SK-N-SH treated with all-trans-retinoic acid at 6 μM for 48 hours (cell line): ENCODE measurements around the gene MRPS22.
"Not testable (repeated sequence)": the region's sequence is repeated elsewhere in the genome, so short reads cannot be mapped to it uniquely, and the experiment has no call there.

Experiments
- ATAC-seq: fragments of 200-7000 bp; cut with Tn5 transposase; 3 replicates; pipeline ENCODE4 v1.9.1; 2020; ENCODE audit warnings: mild to moderate bottlenecking, moderate library complexity
- ARNTL ChIP-seq: fragments of 450-650 bp; formaldehyde crosslinking; IDR thresholded peaks from 2 replicates; pipeline ENCODE4 v1.5.0; 2020; ENCODE audit warnings: low read depth, mild to moderate bottlenecking, moderate library complexity, borderline replicate concordance
- BACH2 ChIP-seq: fragments of 250-450 bp; sonication (Bioruptor Pico); IDR thresholded peaks from 2 replicates; pipeline ENCODE4 v1.9.0; 2021; ENCODE audit warnings: mild to moderate bottlenecking, borderline replicate concordance
- CSDC2 ChIP-seq: fragments of 250-450 bp; sonication (Bioruptor Pico); IDR thresholded peaks from 2 replicates; pipeline ENCODE4 v1.5.0; 2020; ENCODE audit warnings: mild to moderate bottlenecking, moderate library complexity
- ESRRG ChIP-seq: fragments of 250-450 bp; sonication (Bioruptor Pico); IDR thresholded peaks from 2 replicates; pipeline ENCODE4 v1.6.1; 2021; ENCODE audit warnings: mild to moderate bottlenecking
- GLIS3 ChIP-seq: fragments of 250-450 bp; sonication (Bioruptor Pico); IDR thresholded peaks from 2 replicates; pipeline ENCODE4 v1.5.0; 2020; ENCODE audit warnings: mild to moderate bottlenecking, moderate library complexity
- ISL1 ChIP-seq: fragments of 250-450 bp; sonication (Bioruptor Pico); IDR thresholded peaks from 2 replicates; pipeline ENCODE4 v2.1.2; 2022; ENCODE audit warnings: mild to moderate bottlenecking, moderate library complexity
- OSR1 ChIP-seq: fragments of 250-450 bp; sonication (Bioruptor Pico); IDR thresholded peaks from 2 replicates; pipeline ENCODE4 v1.8.0; 2022; ENCODE audit warnings: moderate library complexity, mild to moderate bottlenecking, inconsistent platforms
- PPARA ChIP-seq: fragments of 250-450 bp; sonication (Bioruptor Pico); IDR thresholded peaks from 2 replicates; pipeline ENCODE4 v1.5.0; 2020; ENCODE audit warnings: mild to moderate bottlenecking, borderline replicate concordance
- RARB ChIP-seq: fragments of 250-450 bp; sonication (Bioruptor Pico); IDR thresholded peaks from 2 replicates; pipeline ENCODE4 v1.8.0; 2021; ENCODE audit warnings: mild to moderate bottlenecking, moderate library complexity
- SNAI2 ChIP-seq: fragments of 250-450 bp; sonication (Bioruptor Pico); IDR thresholded peaks from 2 replicates; pipeline ENCODE4 v1.5.0; 2020; ENCODE audit warnings: mild to moderate bottlenecking, moderate library complexity
- TOX ChIP-seq: fragments of 250-450 bp; sonication (Bioruptor Pico); IDR thresholded peaks from 2 replicates; pipeline ENCODE4 v1.8.0; 2021; ENCODE audit warnings: mild to moderate bottlenecking, moderate library complexity, borderline replicate concordance
- ZC3H10 ChIP-seq: fragments of 250-450 bp; sonication (Bioruptor Pico); IDR thresholded peaks from 2 replicates; pipeline ENCODE4 v1.5.1; 2021; ENCODE audit warnings: mild to moderate bottlenecking, moderate library complexity
- ZFP3 ChIP-seq: fragments of 250-450 bp; sonication (Bioruptor Pico); IDR thresholded peaks from 2 replicates; pipeline ENCODE4 v1.5.0; 2020; ENCODE audit warnings: mild to moderate bottlenecking, moderate library complexity
- ZNF565 ChIP-seq: fragments of 450-650 bp; formaldehyde crosslinking; conservative IDR thresholded peaks from 2 replicates; pipeline ENCODE4 v1.5.0; 2020; ENCODE audit warnings: low read depth, mild to moderate bottlenecking, moderate library complexity
- ZNF70 ChIP-seq: fragments of 450-650 bp; formaldehyde crosslinking; IDR thresholded peaks from 2 replicates; pipeline ENCODE4 v1.5.0; 2020; ENCODE audit warnings: mild to moderate bottlenecking, moderate library complexity
- TF ChIP-seq, protein P1 (sequence below): fragments of 250-450 bp; sonication (Bioruptor Pico); IDR thresholded peaks from 2 replicates; pipeline ENCODE4 v1.8.0; 2021; ENCODE audit warnings: low read depth, mild to moderate bottlenecking, moderate library complexity, borderline replicate concordance
- TF ChIP-seq, protein P2 (sequence below): fragments of 250-450 bp; sonication (Bioruptor Pico); IDR thresholded peaks from 2 replicates; pipeline ENCODE4 v1.8.0; 2020; ENCODE audit warnings: mild to moderate bottlenecking, moderate library complexity, borderline replicate concordance
- TF ChIP-seq, protein P3 (sequence below): fragments of 250-450 bp; sonication (Bioruptor Pico); IDR thresholded peaks from 2 replicates; pipeline ENCODE4 v1.5.1; 2020; ENCODE audit warnings: low read depth, mild to moderate bottlenecking, moderate library complexity
- TF ChIP-seq, protein P4 (sequence below): fragments of 250-450 bp; sonication (Bioruptor Pico); IDR thresholded peaks from 2 replicates; pipeline ENCODE4 v1.5.1; 2021; ENCODE audit warnings: mild to moderate bottlenecking, moderate library complexity

MRPS22 gene

DNA sequence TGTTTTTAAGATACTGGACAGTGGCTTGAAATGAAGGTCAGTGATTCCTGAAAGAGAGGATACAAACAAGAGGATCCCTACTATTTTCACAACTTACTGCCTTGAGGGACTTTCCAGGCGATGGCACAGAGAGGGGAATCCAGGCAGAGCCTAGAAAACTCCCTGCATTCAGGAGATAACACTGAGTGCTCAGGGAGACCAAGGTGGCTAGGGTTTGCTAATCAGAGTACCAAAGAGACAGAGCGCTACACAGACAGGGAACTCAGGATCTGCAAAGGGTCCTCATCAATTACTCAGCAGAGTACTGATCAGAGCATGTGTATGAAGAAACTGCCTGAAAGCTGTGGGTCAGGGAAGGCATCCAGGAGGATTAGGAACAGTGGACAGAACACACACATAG, 11.7 kb upstream of the MRPS22 start:
- TF ChIP-seq, protein P1, sequence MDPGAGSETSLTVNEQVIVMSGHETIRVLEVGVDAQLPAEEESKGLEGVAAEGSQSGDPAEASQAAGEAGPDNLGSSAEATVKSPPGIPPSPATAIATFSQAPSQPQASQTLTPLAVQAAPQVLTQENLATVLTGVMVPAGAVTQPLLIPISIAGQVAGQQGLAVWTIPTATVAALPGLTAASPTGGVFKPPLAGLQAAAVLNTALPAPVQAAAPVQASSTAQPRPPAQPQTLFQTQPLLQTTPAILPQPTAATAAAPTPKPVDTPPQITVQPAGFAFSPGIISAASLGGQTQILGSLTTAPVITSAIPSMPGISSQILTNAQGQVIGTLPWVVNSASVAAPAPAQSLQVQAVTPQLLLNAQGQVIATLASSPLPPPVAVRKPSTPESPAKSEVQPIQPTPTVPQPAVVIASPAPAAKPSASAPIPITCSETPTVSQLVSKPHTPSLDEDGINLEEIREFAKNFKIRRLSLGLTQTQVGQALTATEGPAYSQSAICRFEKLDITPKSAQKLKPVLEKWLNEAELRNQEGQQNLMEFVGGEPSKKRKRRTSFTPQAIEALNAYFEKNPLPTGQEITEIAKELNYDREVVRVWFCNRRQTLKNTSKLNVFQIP (CRISPR knock-in tag), result no peak
- TF ChIP-seq PPARA, result no peak
- TF ChIP-seq, protein P2, sequence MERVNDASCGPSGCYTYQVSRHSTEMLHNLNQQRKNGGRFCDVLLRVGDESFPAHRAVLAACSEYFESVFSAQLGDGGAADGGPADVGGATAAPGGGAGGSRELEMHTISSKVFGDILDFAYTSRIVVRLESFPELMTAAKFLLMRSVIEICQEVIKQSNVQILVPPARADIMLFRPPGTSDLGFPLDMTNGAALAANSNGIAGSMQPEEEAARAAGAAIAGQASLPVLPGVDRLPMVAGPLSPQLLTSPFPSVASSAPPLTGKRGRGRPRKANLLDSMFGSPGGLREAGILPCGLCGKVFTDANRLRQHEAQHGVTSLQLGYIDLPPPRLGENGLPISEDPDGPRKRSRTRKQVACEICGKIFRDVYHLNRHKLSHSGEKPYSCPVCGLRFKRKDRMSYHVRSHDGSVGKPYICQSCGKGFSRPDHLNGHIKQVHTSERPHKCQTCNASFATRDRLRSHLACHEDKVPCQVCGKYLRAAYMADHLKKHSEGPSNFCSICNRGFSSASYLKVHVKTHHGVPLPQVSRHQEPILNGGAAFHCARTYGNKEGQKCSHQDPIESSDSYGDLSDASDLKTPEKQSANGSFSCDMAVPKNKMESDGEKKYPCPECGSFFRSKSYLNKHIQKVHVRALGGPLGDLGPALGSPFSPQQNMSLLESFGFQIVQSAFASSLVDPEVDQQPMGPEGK, result no peak
- TF ChIP-seq ZFP3, result no peak
- TF ChIP-seq SNAI2, result no peak
- TF ChIP-seq TOX (CRISPR knock-in tag), result no peak
- ATAC-seq, result no peak

DNA sequence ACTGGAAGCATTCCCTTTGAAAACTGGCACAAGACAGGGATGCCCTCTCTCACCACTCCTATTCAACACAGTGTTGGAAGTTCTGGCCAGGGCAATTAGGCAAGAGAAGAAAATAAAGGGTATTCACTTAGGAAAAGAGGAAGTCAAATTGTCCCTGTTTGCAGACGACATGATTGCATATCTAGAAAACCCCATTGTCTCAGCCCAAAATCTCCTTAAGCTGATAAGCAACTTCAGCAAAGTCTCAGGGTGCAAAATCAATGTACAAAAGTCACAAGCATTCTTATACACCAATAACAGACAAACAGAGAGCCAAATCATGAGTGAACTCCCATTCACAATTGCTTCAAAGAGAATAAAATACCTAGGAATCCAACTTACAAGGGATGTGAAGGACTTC, 9.1 kb upstream of the MRPS22 start:
- ATAC-seq, result not testable (repeated sequence)

DNA sequence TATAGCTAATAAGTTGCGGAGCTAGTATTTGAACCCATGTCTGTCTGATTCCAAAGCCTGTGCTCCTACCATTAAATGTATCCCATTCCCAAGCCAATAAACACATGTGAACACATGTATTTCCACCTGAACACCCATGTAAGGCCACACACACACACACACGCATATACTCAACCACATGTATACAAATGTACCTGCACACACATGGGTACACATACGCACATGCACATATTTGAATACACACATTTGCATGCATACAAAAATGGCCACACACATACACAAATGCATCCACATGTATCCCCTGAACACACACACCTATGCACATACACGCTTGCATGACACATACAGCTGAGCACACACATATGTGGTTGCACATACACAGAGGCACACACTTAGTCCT, 5.4 kb upstream of the MRPS22 start:
- no peak for TF ChIP-seq OSR1 (CRISPR knock-in tag)
- no peak for TF ChIP-seq ZNF565 (CRISPR knock-in tag)
- TF ChIP-seq BACH2 (CRISPR knock-in tag), result no peak
- no peak for TF ChIP-seq PPARA
- TF ChIP-seq, protein P3, sequence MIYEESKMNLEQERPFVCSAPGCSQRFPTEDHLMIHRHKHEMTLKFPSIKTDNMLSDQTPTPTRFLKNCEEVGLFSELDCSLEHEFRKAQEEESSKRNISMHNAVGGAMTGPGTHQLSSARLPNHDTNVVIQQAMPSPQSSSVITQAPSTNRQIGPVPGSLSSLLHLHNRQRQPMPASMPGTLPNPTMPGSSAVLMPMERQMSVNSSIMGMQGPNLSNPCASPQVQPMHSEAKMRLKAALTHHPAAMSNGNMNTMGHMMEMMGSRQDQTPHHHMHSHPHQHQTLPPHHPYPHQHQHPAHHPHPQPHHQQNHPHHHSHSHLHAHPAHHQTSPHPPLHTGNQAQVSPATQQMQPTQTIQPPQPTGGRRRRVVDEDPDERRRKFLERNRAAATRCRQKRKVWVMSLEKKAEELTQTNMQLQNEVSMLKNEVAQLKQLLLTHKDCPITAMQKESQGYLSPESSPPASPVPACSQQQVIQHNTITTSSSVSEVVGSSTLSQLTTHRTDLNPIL (CRISPR knock-in tag), result no peak
- TF ChIP-seq, protein P2, result no peak
- TF ChIP-seq ZC3H10 (CRISPR knock-in tag), result no peak
- no peak for TF ChIP-seq ZFP3
- TF ChIP-seq CSDC2 (CRISPR knock-in tag), result no peak
- no peak for TF ChIP-seq ZNF70 (CRISPR knock-in tag)
- no peak for TF ChIP-seq ARNTL (CRISPR knock-in tag)
- TF ChIP-seq RARB (CRISPR knock-in tag), result no peak
- TF ChIP-seq, protein P4, sequence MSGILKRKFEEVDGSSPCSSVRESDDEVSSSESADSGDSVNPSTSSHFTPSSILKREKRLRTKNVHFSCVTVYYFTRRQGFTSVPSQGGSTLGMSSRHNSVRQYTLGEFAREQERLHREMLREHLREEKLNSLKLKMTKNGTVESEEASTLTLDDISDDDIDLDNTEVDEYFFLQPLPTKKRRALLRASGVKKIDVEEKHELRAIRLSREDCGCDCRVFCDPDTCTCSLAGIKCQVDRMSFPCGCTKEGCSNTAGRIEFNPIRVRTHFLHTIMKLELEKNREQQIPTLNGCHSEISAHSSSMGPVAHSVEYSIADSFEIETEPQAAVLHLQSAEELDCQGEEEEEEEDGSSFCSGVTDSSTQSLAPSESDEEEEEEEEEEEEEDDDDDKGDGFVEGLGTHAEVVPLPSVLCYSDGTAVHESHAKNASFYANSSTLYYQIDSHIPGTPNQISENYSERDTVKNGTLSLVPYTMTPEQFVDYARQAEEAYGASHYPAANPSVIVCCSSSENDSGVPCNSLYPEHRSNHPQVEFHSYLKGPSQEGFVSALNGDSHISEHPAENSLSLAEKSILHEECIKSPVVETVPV (CRISPR knock-in tag), result no peak
- TF ChIP-seq ESRRG (CRISPR knock-in tag), result no peak
- no peak for ATAC-seq

DNA sequence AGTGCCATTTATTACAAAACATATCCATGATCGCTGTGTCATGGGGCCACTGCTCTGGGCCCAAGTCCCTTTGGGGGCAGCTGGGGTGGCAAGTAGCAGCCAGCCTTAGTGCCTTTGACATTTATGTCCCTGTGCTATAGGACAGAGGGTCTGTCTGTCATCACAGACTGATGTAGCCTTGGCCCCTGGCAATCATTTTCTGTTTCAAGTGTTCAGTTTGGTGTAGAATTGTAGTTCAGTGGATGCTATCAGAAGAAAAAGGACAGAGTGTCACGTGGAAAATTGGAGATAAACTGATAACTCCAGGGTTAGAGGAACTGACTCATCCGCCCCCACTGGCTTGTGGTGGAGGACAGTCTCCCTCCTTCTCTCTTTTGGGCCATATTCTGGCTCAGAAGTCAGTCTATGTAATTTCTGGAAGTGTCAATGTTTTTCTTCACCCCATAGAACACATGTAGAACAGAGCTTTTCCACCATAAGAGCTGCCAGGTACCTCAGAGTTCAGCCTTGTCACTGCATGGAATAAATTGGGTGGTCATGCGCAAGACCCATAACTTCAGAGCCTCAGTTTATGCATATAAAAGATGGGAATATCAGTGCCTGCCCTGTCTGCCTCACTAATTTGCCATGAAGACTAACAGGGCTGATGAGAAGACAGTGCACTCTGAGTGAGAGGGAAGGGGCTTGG, 4.5 kb upstream of the MRPS22 start:
- TF ChIP-seq ESRRG (CRISPR knock-in tag) (no peak), ISL1 (CRISPR knock-in tag) (no peak), SNAI2 (no peak), GLIS3 (CRISPR knock-in tag) (no peak), RARB (CRISPR knock-in tag) (no peak), TOX (CRISPR knock-in tag) (no peak), ZC3H10 (CRISPR knock-in tag) (no peak), PPARA (no peak)
- TF ChIP-seq, protein P1 (CRISPR knock-in tag), result no peak
- TF ChIP-seq, protein P3 (CRISPR knock-in tag), result no peak
- TF ChIP-seq, all 23 proteins: peak for 0
- ATAC-seq, result no peak
